ENCODE results near the gene SHROOM3.

The SHROOM3 gene

GRCh38 chr4:76758290-76758882, 323.4 kb downstream of the SHROOM3 start:
- DNase-seq = no peak

- DNase-seq = no peak
Observed at GRCh38 chr4:76758996-76759395, 324.0 kb downstream of the SHROOM3 start.

GRCh38 chr4:76760193-76760592, 325.2 kb downstream of the SHROOM3 start:
- DNase-seq = no peak

- no peak for DNase-seq
Observed at GRCh38 chr4:76762137-76763130, 327.4 kb downstream of the SHROOM3 start.

- no peak for DNase-seq
Observed at GRCh38 chr4:76764251-76764650, 329.2 kb downstream of the SHROOM3 start.

GRCh38 chr4:76765473-76766183, 330.6 kb downstream of the SHROOM3 start:
- no peak for DNase-seq

GRCh38 chr4:76767983-76768382, 333.0 kb downstream of the SHROOM3 start:
- DNase-seq = no peak

- DNase-seq = no peak
Observed at GRCh38 chr4:76772498-76773106, 337.6 kb downstream of the SHROOM3 start.

GRCh38 chr4:76773766-76774165, 338.7 kb downstream of the SHROOM3 start:
- no peak for DNase-seq

- DNase-seq = no peak
Observed at GRCh38 chr4:76779740-76780459, 344.9 kb downstream of the SHROOM3 start.

- no peak for DNase-seq
Observed at GRCh38 chr4:76780781-76781697, 346.0 kb downstream of the SHROOM3 start.

GRCh38 chr4:76781698-76782595, 346.9 kb downstream of the SHROOM3 start:
- DNase-seq = no peak

GRCh38 chr4:76782837-76783236, 347.8 kb downstream of the SHROOM3 start:
- DNase-seq = no peak

GRCh38 chr4:76783836-76784235, 348.8 kb downstream of the SHROOM3 start:
- DNase-seq = no peak

GRCh38 chr4:76784237-76784636, 349.2 kb downstream of the SHROOM3 start:
- no peak for DNase-seq

GRCh38 chr4:76787898-76788297, 352.9 kb downstream of the SHROOM3 start:
- no peak for DNase-seq

GRCh38 chr4:76790377-76790776, 355.3 kb downstream of the SHROOM3 start:
- DNase-seq = no peak

- no peak for DNase-seq
Observed at GRCh38 chr4:76791479-76791878, 356.4 kb downstream of the SHROOM3 start.

- DNase-seq = no peak
Observed at GRCh38 chr4:76792418-76792817, 357.4 kb downstream of the SHROOM3 start.

GRCh38 chr4:76795243-76795642, 360.2 kb downstream of the SHROOM3 start:
- no peak for DNase-seq

Measured in NK-92 treated with Interleukin-12 subunit alpha and Interleukin-12 subunit beta, amount 100 ng/mL, for 24 hours (cell line).